Ishikawa (cell line): Measurements from ENCODE around the gene CLEC17A.

Experiments
- EP300 ChIP-seq: IDR thresholded peaks from 2 replicates; pipeline ENCODE4 v1.6.1; 2012; ENCODE audit warnings: borderline replicate concordance
- FOXM1 ChIP-seq: IDR thresholded peaks from 2 replicates; pipeline ENCODE4 v1.6.1; 2012; ENCODE audit warnings: low read depth, borderline replicate concordance
- RAD21 ChIP-seq: IDR thresholded peaks from 2 replicates; pipeline ENCODE4 v1.6.1; 2012; ENCODE audit warnings: low read depth
- TAF1 ChIP-seq: IDR thresholded peaks from 2 replicates; pipeline ENCODE4 v1.6.1; 2012; ENCODE audit warnings: low read depth, mild to moderate bottlenecking
- TCF12 ChIP-seq: IDR thresholded peaks from 2 replicates; pipeline ENCODE4 v1.6.1; 2012; ENCODE audit warnings: low read depth
- YY1 ChIP-seq: IDR thresholded peaks from 2 replicates; pipeline ENCODE4 v1.6.1; 2012; ENCODE audit warnings: low read depth
- ZBTB7A ChIP-seq: IDR thresholded peaks from 2 replicates; pipeline ENCODE4 v1.6.1; 2012; ENCODE audit warnings: low read depth
- TF ChIP-seq, protein P1 (sequence below): IDR thresholded peaks from 2 replicates; pipeline ENCODE4 v1.6.1; 2012
- TF ChIP-seq, protein P2 (sequence below): IDR thresholded peaks from 2 replicates; pipeline ENCODE4 v1.6.1; 2012; ENCODE audit warnings: low read depth, mild to moderate bottlenecking

DNA sequence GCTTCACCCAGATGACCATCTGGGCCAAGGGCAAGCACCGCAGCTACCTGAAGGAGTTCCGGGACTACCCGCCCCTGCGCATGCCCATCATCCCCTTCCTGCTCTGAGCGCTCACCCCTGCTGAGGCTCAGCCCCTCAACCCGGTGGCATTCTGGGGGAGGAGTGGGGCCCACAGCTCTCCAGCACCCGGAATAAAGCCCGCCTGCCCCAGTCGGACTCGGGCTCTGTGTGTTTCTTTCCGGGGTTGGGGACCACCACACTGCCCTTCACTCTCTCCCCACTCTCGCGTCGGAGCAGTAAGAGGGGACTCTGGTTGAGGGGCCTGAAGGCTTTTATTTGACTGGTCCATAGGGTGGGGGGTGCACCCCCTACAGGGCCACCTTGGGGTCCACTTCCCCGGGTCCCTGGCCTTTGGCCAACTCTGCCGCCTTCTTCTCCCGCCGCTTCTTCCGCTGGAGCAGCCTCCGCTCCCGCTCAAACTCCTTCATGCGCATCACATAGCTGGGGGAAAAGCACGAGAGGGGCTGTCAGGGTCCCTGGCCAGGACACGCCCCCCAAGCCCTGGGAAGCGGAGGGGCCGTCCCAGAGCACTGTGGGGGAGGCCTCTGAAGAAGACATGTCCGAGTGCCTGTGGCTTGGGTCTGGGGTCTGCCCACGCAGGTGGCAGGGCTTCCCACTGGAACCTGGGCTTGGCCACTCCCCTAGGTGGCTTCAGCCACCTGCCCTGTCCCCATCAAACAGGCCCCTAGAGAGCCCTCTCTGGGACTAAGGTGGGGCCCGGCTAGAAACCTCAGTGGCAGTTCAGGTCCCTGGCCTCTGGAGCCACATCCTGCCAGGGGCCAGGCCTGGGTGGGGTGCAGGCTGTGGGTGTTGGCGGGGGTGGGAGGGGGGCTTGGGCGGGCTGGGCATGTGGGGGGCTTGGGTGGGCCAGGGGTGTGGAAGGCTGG is 16.8 kb upstream of the CLEC17A start:
- TF ChIP-seq, protein P1, sequence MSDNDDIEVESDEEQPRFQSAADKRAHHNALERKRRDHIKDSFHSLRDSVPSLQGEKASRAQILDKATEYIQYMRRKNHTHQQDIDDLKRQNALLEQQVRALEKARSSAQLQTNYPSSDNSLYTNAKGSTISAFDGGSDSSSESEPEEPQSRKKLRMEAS = no peak
- TF ChIP-seq EP300 (no peak), ZBTB7A (no peak), RAD21 (no peak), YY1 (no peak), TCF12 (no peak), TAF1 (no peak), FOXM1 (no peak)
- TF ChIP-seq, protein P2, sequence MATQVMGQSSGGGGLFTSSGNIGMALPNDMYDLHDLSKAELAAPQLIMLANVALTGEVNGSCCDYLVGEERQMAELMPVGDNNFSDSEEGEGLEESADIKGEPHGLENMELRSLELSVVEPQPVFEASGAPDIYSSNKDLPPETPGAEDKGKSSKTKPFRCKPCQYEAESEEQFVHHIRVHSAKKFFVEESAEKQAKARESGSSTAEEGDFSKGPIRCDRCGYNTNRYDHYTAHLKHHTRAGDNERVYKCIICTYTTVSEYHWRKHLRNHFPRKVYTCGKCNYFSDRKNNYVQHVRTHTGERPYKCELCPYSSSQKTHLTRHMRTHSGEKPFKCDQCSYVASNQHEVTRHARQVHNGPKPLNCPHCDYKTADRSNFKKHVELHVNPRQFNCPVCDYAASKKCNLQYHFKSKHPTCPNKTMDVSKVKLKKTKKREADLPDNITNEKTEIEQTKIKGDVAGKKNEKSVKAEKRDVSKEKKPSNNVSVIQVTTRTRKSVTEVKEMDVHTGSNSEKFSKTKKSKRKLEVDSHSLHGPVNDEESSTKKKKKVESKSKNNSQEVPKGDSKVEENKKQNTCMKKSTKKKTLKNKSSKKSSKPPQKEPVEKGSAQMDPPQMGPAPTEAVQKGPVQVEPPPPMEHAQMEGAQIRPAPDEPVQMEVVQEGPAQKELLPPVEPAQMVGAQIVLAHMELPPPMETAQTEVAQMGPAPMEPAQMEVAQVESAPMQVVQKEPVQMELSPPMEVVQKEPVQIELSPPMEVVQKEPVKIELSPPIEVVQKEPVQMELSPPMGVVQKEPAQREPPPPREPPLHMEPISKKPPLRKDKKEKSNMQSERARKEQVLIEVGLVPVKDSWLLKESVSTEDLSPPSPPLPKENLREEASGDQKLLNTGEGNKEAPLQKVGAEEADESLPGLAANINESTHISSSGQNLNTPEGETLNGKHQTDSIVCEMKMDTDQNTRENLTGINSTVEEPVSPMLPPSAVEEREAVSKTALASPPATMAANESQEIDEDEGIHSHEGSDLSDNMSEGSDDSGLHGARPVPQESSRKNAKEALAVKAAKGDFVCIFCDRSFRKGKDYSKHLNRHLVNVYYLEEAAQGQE = no peak
